ENCODE data around the gene RAB27A.

GRCh38 chr15:55197719-55198118, 91.9 kb downstream of the RAB27A start:
- TF ChIP-seq POLR2A (IDR thresholded peaks at IDR 0.05) = no peak
- TF ChIP-seq CTCF (IDR thresholded peaks at IDR 0.05) = no peak
